Stimulated activated CD8-positive, alpha-beta memory T cell treated with anti-CD3 and anti-CD28 coated beads, Interleukin-12 subunit alpha, Interleukin-12 subunit beta, amount 100 ng/mL, for 1 hour (primary cell): ENCODE data around the gene MYCBP.
A peak's percentile ranks its signal among the peaks of the same experiment; 100 is the strongest.

Experiments used
- DNase-seq: peaks from one replicate; pipeline ENCODE4 v3.0.0-alpha.2; 2020; ENCODE audit warnings: low read depth

MYCBP gene

DNA sequence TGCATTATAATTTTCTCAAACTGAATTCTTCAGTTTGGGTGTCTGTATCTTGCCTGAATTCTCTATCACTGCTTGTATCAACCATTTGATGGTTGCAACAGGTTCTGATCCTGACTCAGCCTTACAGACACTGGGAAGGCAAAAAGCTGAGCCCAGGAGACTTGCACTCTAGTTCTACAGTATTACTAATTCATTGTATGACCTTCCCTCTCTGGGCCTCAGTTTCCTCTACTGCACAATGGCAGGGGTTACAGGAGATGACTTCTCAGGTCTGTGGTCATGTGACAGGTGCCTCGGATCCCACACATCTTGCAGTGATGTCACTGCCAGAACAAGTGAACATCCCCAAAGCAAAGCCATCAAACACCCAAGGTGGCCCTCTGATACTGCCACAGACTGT, 52.3 kb downstream of the MYCBP start:
- no peak for DNase-seq

DNA sequence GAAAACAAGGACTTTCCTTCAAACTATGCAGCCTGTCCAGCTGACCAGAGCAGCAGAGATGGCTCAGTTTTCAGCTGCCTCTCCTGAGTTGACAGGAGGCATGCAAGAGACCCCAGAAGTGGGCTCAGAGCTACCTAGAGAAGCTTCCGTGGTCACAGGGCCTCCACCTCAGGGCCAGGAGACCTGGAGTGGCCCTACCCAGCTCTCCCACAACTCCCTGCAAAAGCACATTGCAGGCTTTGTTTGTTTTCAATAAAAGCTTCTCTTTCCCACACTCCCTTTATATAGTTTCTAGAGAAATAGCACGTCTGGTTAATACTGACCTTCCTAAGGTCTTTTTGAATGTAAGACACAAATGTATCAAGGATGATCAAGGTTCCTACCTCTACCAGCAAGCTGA, 53.6 kb downstream of the MYCBP start:
- no peak for DNase-seq

DNA sequence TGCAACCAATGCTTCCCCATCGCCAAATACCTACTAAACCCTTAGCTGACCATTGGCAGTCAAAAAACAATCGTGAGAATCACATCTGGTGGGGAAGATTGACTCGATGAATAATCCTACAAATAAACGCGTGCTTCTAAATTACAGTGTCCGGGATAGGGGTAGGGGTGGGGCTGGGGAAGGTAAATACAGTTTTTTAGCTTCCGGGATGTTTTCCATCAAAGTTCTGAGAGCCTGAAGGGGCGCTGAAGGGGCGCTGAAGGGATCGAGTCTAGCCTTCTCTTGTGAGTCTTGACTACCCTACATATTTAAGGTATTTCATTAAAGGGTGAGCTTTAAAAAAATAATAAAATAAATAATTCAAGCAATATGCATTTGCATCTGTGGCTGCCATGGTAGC, 54.1 kb downstream of the MYCBP start:
- no peak for DNase-seq

DNA sequence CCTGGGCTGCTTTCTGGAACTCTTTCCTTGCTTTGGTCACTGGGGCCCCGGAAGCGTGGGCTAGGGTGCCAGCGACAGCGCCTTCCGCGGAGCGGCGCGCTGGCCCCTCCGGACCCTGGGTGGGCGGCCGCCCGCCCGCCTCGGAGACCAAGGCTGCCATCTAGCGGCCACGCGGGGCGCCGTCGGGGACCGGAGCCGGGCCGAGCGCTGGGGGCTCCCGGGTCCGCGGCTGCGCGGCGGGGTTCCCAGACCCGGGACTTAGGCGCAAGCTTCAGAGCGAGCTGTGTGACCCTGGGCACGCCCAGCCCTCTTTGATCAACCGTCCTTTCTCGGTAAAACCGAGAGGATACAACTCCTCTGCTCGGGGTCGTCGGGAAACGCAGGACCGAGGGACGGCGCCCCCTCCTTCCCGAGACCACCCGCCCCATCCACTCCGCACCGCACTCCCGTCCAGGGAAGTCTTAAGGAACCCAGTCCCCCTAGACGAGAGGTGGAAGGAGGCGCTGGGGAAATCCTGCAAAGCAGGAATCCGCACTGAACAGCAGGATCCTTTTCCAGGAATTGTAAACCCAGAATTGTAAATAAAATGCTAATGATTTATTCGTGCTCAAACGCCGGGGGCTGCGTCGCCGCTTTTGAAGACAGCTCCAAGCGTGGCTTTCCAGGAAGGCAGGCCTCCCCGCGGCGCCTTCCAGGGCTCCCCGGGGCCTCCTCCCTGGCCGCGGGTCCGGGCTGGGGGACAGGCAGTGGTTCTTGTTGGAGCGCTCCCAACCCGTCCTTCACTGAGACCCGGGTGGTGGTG, 54.8 kb downstream of the MYCBP start:
- DNase-seq: peak; percentile 15

DNA sequence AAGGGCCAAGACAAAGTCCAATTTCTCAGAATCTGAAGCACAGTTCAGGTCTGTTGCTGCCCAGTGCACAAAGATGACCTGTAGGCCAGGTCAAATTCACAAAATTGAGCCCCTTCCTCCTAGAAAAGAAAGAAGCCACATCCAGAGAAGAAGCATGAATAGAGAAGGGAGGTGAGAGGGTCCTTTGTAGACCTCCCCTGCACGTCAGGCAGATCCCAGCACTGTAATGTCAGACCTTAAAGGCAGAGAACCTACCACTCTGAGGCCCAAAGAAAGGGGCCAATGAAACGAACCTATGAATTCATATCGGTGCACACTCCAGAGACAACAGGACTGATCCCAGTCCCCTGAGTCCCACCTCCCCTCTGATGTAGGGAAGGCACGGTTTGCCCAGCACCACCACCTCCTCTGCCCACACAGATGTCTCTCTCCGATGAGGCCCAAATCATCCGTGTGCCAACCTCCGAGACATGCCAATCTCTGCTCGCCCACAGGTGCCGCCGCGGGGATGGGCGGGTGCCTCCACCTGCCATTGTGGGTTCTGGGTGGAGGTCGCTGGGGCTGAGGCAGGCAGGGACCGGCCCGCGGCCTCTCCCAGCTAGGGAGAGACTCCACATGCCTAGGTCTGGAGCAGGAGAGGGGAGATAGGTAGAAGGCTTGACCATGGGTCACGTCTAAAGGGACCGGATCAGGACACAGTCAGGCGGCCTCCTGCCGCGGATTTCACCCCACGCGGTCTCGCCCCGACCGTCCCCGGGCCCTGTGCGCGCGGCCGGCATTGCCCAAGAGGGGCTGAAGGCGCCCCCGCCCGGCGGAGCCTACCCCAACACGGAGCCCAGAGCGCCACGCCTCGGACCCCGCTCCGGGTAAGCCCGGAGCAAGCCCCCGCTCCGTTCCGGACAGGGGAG, 55.6 kb downstream of the MYCBP start:
- DNase-seq: no peak

DNA sequence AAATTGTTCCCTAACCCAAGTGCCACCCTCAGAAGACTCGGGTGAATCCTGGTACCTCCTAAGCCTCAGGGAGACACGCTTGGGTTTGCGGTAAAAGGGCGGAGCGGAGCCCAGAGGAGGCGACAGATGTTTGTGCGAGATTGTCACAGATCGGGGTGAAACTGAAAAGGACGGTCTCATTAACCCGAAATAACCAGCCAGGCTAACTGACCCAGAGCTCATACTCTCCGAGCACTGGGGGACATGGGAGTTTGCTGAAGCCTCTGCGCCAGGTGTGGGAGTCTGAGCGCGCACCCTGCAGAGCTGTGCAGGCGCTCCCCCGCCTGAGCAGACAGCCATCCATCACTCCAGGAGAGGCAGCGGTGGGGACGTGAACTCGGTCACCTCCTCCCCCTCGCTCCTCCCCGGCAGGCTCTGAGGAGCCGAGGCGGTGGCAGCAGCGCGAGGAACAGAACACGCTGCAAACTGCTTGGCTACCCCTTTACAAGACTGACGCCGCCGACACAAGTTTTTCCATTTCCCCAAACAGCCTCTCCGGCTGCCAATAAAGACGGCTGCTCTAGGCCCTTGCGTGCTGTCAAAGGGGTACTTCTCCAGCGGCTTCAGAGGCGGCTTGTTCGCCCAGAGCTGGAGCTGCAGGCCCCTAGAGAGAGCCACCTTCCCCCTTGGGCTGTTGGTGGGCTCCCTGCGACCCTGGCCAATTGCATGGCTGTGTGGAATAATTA, 57.1 kb downstream of the MYCBP start:
- no peak for DNase-seq

DNA sequence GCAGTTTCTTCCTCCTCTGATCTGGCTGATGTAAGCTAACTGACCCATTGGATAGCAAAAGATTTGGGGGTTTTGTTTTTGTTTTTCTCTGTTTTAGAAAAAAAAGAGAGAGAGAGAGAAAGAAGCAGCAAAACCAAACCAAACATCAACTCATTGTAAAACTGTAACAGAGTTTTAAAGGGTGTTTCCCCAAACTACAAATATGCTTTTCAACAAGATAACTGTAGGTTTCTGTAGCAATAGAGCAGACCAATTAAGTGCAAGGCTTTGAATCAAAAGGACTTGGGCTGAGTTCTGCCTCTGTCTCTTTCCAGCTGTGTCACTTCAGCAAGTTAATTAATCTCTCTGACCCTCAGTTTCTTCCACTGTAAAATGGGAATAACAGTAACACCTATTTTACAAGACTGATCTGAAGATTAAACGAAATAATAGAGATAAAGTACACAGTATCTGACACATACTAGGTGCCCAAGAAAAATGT, 58.1 kb downstream of the MYCBP start:
- no peak for DNase-seq

DNA sequence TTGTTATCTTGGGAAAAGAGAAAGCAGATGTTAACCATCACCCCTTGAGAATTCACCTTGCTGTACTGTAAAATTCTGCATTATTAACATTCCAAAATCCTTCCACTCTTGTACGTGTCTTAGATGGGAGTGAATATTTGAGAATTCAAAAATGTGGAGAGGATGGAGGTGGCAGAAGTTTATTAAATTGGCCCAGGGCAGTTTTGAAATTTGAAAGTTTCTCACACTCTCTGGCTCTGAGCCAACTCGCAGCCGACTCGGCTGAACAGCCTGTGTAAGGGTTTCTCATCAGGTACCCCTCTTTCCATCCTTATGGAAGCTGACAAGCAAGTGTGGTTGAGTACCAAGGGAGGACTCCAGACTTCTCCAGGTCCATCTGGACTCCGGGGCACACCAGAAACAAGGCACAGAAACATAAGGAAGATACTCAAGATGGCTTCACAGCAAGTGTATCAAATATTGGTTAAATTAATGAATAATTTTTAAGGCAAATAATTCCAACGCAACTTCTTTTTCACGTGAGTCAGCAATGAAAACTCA, 58.6 kb downstream of the MYCBP start:
- DNase-seq: no peak

DNA sequence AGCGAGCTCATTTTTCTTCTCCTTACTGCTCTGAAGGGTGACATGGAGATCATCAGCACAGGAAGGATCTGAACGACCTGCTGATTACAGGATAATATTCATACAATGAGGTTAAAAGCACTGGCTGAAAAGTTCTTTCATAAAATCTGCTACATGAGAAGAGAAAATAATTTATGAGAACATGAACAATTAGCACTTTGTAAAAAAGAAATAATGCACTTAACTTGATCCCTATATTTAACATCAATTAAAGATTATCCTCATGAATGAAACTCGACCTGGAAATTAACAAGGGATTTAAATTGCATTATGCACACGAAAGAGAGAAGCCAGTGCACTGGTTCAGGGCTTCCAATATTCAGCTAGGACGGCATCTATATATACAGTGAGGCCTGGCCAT, 60.2 kb downstream of the MYCBP start:
- DNase-seq: no peak
